NCI-H774 (cell line): ENCODE results near the gene BCAS3.
"Not testable (repeated sequence)": the region's sequence is repeated elsewhere in the genome, so short reads cannot be mapped to it uniquely, and the experiment has no call there.

ENCODE experiments used
- DNase-seq: peaks from one replicate; lab custom pipeline; 2025; lab: John Stamatoyannopoulos, UW

BCAS3 gene

GRCh38 chr17:60677308-60678117 is at the start of gene BCAS3:
Gene BCAS3 (plus strand): TSS chr17:60677851.
- DNase-seq: peak; percentile 98

GRCh38 chr17:60628252-60628889 is 49.3 kb upstream of the BCAS3 start:
- no peak for DNase-seq

- no peak for DNase-seq
Observed at GRCh38 chr17:60629120-60629519, 48.5 kb upstream of the BCAS3 start.

- DNase-seq: no peak
Observed at GRCh38 chr17:60630352-60630751, 47.3 kb upstream of the BCAS3 start.

GRCh38 chr17:60631119-60631518 is 46.5 kb upstream of the BCAS3 start:
- DNase-seq: no peak

GRCh38 chr17:60637683-60638082 is 40.0 kb upstream of the BCAS3 start:
- DNase-seq: no peak

GRCh38 chr17:60639019-60639330 is 38.7 kb upstream of the BCAS3 start:
- no peak for DNase-seq

- DNase-seq: no peak
Observed at GRCh38 chr17:60640503-60640902, 37.1 kb upstream of the BCAS3 start.

GRCh38 chr17:60641126-60641525 is 36.5 kb upstream of the BCAS3 start:
- DNase-seq: no peak

- peak; percentile 70 for DNase-seq
Observed at GRCh38 chr17:60641810-60642220, 35.8 kb upstream of the BCAS3 start.

- peak; percentile 36 for DNase-seq
Observed at GRCh38 chr17:60645918-60646523, 31.6 kb upstream of the BCAS3 start.

GRCh38 chr17:60646701-60647100 is 30.9 kb upstream of the BCAS3 start:
- DNase-seq: no peak

GRCh38 chr17:60647705-60648104 is 29.9 kb upstream of the BCAS3 start:
- DNase-seq: no peak

- DNase-seq: no peak
Observed at GRCh38 chr17:60652454-60653247, 25.0 kb upstream of the BCAS3 start.

GRCh38 chr17:60653569-60653968 is 24.1 kb upstream of the BCAS3 start:
- DNase-seq: no peak

GRCh38 chr17:60656499-60656898 is 21.2 kb upstream of the BCAS3 start:
- no peak for DNase-seq

GRCh38 chr17:60659156-60659555 is 18.5 kb upstream of the BCAS3 start:
- DNase-seq: no peak

GRCh38 chr17:60661489-60661888 is 16.2 kb upstream of the BCAS3 start:
- no peak for DNase-seq

GRCh38 chr17:60664022-60664421 is 13.6 kb upstream of the BCAS3 start:
- DNase-seq: no peak

GRCh38 chr17:60665602-60666001 is 12.0 kb upstream of the BCAS3 start:
- DNase-seq: no peak

- DNase-seq: not testable (repeated sequence)
Observed at GRCh38 chr17:60668741-60669140, 8.9 kb upstream of the BCAS3 start.

- no peak for DNase-seq
Observed at GRCh38 chr17:60671482-60671881, 6.2 kb upstream of the BCAS3 start.
